GM10847 (cell line): Measurements from ENCODE around the gene MANSC1.
A peak's percentile ranks its signal among the peaks of the same experiment; 100 is the strongest.

Source experiments
- POLR2A ChIP-seq: IDR thresholded peaks from 2 replicates; pipeline ENCODE4 v1.6.1; 2011; ENCODE audit not compliant: insufficient read length; ENCODE audit errors: extremely low read depth

MANSC1 gene

DNA sequence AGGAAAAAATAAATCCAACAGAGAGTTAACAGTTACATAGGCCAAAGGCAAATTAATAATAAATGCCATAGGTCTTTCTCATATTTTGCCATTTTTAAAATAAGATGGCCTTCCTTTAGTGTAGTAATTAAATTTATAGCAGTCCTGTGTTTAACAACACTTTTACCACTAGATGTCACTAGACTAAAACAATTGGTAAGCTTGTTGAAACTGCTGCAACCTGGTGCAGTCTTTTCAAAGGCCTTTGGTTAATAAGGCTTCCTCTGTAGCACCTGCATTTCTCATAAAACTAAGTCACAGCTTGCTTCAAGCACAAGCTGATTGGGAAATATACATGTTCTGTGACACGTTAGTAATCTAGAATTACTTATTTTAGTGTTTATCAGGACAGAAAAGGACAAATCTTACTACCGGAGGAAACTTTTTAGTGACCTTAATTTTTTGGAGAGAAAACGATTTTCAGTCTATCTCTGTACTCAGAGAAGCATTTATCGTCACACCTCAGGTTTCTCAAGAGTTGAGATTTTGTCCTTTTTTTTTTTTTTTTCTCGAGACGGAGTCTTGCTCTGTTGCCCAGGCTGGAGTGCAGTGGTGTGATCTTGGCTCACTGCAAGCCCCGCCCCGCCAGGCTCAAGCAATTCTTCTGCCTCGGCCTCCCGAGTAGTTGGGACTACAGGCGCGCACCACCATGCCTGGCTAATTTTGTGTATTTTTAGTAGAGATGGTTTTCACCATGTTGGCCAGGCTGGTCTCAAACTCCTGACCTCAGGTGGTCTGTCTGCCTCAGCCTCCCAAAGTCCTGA lies 26.8 kb upstream of the MANSC1 start:
- no peak for TF ChIP-seq POLR2A

- no peak for TF ChIP-seq POLR2A
These were observed 23.1 kb upstream of the MANSC1 start for GRCh38 chr12:12372946-12373722.

GRCh38 chr12:12367482-12367998 lies 17.5 kb upstream of the MANSC1 start:
- TF ChIP-seq POLR2A = no peak

- no peak for TF ChIP-seq POLR2A
These were observed 16.8 kb upstream of the MANSC1 start for GRCh38 chr12:12366701-12367481.

DNA sequence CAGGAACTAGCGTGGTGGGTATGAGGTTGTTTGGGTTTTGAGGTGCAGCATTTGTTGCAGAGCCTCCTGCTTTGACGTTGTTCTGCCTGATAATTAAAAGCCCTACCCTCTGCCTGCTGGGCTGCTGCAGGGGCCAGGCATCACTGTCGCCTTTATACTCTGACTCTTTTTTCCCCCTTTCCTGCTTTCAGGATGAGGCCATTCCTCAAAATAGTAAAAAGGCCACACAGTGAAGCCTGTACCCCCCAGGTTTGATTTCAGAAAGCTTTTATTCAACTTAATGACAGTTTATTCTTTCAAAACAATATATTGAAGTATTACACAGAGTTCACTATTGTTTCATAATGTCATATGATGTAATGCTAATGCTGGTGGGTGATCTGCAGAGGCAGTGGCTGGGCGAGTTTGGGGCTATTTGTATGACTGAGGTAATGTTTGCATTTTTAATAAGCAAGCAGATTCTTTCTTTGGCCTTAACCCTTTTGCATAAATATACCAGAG lies 15.9 kb upstream of the MANSC1 start:
- no peak for TF ChIP-seq POLR2A

- TF ChIP-seq POLR2A = no peak
These were observed 15.4 kb upstream of the MANSC1 start for GRCh38 chr12:12365446-12365802.

- TF ChIP-seq POLR2A = no peak
These were observed 14.9 kb upstream of the MANSC1 start for GRCh38 chr12:12364787-12365445.

DNA sequence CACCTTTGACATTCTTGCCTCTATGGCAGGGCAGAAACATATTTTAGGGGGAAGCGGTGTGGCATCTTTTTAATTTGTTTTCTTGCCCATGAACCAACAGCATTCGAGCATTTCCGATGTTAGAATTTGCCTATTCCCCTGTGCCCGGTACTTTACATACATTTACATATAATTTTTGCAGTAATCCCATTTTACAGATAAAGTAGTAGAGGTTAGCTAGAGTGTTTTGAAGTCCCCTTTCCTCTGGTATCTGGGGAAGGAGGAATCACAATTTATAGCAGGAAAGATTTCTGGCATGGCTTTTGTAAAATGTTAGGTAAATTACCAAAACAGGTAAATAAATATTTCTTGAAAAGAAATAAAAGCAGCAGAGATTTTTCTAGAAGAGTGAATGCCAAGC lies 8.5 kb upstream of the MANSC1 start:
- TF ChIP-seq POLR2A = no peak

DNA sequence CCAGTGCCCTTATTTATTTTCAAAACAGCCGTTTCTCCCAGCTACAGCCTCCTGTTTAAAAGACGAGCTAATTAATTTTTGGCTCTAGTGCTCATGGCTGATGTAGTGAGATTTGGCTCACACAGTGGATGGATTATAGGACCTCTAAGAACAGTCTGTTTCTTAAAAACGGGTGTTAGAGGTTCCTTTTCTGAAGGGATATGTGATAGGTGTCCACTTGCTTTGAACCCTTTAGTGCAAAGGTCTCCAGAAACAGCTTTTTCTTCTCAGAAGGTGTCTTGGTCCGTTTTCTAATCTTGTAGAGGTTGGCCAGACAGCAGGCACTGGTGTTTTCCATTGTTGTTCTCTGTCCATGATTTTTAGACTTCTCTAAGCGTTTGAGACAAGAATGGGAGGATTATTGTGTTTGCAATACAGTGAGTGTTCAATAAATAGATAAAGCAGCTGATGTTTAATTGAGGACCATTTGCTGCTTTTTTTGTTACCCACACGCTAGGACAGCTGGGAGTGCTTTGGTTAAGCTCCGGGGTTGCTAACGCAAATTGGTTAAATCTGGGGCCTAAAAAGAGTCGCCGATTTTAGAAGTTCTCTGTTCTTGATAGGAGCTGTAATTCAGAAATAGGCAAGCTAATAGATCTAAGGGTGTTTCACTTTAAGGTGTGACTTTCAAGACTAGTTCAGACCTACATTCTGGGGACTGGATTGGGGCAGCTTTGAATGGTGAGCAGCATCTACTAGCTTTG lies 7.8 kb upstream of the MANSC1 start:
- TF ChIP-seq POLR2A = no peak

DNA sequence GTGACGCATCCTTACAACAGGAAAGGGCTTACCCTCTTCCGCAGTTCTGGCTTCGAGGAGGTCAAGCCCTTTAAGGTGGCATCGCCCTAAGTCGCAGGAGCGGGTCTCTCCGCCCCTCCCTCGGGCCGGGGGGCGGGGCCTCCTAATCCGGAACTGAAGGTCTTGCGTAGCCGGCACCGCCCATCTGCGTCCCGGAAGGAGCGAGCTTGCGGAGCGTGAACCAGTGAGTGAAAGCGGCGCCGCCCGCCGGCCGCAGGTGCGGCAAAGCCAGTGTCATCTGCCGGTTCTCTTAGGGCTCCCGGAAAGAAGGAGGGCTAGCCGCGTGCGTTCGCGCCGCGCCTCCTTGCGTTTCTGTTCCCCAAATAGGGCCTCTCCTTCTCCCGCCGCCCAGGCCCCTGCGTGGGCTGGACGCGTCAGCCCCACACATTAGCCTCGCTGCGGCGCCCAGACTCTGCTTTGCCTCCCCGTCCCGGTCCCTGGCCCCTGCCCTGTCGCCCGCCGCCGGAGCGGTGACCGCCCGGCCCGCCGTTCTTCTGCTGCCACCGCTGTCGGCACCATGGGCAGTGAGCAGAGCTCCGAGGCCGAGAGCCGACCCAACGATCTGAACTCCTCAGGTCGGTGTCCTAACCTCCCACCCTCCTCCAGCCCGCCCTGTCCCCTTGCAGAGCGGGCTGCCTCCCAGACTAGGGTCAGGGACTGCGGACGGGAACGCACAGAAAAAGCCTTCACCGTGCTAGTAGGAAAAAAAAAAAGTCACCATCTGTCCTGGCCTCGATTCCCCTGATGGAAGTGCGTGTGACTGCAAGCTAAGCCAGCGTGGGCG lies 7.1 kb upstream of the MANSC1 start, which contains the start of gene BORCS5:
BORCS5 (plus strand) TSS at position 183 of the 823 bp plus-strand sequence; CDS start at position 557, 374 bp downstream.
- TF ChIP-seq POLR2A = peak; percentile 89

GRCh38 chr12:12356467-12356895 lies 6.4 kb upstream of the MANSC1 start:
- no peak for TF ChIP-seq POLR2A

GRCh38 chr12:12353807-12354206 lies 3.8 kb upstream of the MANSC1 start:
- no peak for TF ChIP-seq POLR2A

DNA sequence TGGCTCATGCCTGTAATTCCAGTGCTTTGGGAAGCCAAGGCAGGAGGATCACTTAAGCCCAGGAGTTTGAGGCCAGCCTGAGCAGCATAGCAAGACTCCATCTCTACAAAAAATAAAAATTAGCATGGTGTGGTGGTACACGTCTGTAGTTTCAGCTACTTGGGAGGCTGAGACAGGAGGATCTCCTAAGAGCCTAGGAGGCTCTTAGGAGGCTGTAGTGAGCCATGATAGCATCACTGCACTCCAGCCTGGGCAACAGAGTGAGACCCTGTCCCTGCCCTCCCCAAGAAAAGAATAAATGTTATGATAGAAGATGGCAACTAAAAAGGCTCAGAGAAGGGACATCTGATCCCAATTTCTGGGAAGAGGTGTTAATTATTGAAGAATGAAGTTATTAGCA lies 3.2 kb upstream of the MANSC1 start:
- no peak for TF ChIP-seq POLR2A
